Peyer's patch (tissue), 4 donors: Measurements from ENCODE around the gene ANAPC1.
"Not testable (repeated sequence)": the region's sequence is repeated elsewhere in the genome, so short reads cannot be mapped to it uniquely, and the experiment has no call there.

Source experiments
- POLR2A ChIP-seq, 2 donors: fragments of 450-650 bp; IDR thresholded peaks; one replicate each; pipeline ENCODE4 v1.5.1; 2017; ENCODE audit warnings: antibody characterized with exemption in 2 of 2, mild to moderate bottlenecking in 2 of 2, moderate library complexity in 2 of 2
- TF ChIP-seq, protein P1 (sequence below), 6 experiments: fragments of 450-650 bp in 4 of 6; fragments of 200-600 bp in 2 of 6; sonication (generic) in 1 of 6; IDR thresholded peaks; one replicate each; pipeline ENCODE4 v1.5.1; 2017 to 2019; ENCODE audit warnings: antibody characterized with exemption in 6 of 6, mild to moderate bottlenecking in 3 of 6, moderate library complexity in 1 of 6

GRCh38 chr2:111909997-111910396 is 26.0 kb upstream of the ANAPC1 start:
- TF ChIP-seq POLR2A (IDR thresholded peaks at IDR 0.05): not testable (repeated sequence)
- TF ChIP-seq, protein P1, sequence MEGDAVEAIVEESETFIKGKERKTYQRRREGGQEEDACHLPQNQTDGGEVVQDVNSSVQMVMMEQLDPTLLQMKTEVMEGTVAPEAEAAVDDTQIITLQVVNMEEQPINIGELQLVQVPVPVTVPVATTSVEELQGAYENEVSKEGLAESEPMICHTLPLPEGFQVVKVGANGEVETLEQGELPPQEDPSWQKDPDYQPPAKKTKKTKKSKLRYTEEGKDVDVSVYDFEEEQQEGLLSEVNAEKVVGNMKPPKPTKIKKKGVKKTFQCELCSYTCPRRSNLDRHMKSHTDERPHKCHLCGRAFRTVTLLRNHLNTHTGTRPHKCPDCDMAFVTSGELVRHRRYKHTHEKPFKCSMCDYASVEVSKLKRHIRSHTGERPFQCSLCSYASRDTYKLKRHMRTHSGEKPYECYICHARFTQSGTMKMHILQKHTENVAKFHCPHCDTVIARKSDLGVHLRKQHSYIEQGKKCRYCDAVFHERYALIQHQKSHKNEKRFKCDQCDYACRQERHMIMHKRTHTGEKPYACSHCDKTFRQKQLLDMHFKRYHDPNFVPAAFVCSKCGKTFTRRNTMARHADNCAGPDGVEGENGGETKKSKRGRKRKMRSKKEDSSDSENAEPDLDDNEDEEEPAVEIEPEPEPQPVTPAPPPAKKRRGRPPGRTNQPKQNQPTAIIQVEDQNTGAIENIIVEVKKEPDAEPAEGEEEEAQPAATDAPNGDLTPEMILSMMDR (IDR thresholded peaks at IDR 0.05): not testable (repeated sequence)
